Kidney tubule cell (primary cell): ENCODE measurements around the gene MAL.

Experiments used
- DNase-seq: peaks from one replicate; pipeline ENCODE4 v3.0.0-alpha.2; 2018; ENCODE audit warnings: low spot score

MAL gene

DNA sequence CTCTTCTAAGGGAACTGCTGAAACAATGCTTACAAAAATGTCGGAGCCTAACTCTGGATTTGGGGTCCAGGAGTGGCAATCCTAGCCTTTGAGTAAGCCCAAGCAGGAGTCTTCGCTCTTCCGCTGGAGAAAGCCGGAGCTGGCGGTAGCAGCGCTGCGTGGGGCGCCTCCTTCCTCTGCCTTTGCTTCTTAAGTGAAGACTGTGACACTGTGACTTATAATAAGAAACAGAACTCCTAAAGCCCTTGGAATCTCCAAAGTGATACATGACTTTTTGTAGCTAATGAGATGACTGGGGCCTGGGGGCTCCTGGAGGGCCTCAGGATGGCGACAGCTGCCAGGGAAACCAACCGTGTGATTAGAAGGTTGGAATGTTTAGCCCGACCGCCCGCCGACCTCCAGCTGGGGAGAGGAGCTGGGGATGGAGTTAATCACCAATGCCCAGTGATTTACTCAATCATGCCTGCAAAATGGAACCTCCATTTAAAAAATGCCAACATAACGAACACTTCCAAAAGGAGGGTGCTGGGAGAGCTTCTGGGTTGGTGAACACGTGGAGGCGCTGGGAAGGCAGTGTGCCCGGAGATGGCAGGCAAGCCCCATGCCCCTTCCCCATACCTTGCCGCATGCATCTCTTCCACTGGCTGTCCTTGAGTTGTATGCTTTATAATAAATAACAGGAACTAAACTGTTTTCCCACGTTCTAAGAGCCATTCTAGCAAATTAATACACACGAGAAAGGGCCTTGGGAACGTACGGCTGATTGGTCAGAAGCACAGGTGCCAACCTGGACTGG is 29.0 kb upstream of the MAL start:
- peak; percentile 90 for DNase-seq

DNA sequence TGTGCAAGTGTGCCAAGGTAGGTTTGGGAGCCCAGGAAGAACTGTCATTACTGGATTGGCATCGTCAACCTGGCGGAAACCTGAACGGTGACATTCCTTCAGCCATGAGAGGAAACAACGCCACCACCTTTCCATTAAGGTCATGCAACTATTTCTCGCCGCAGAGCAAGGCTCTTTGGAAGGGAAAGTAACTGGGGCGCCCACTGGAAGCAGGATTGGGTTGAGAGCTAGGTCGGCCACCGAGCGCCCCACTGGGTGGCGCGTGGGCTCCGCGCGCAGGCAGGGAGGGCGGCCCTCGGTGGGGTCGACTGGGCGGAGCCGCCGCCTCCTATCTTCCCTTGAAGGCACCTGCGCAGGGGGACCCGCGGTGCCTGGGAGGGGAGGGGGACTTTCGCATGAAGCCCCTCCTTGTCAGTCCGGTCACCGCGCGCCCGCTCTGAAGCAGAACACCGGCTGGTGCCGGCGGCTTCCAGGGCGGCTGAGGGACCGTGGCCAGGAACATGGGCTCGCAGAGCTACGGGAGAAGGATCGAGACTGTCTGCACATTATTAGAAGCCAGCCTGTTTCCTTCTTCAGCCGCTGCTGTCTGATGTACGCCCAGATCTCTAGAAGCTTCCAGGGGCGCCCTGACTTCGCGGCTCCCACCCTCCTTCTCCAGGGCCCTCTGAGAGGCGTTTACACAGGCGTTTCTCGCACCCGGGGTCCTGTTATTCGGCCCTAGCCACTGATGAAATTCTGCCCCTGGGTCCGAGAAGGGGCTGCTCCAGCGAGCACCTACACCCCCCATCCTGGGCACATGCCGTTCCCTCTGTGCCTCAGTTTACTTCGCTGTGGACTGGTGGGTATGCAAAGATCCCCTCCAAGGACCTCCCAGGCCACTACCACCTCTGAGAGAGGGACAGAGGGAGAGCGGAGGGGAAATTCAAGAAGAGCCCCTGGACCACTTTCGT is 27.3 kb upstream of the MAL start:
- no peak for DNase-seq

DNA sequence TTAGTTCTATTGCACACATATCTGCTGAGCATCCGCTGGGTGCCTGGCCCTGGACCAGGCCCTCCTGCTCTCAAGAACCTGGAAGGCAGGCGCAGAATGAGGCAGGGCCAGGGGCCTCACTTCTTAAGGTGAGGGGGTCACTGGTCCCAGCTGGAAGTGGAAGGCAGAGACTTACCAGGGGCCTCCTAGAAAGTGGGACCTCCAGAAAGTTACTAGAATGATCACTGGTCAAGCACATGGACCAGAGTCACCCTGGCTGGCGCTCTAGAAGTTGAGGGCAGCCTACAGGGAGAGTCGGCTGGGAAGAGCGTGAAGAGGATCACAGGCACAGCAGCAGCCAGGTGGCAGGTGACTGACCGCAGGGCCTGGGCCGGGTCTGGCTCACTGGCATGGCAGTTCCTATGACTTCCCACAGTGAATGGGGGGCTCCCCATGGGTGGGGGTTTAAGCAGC is 26.1 kb upstream of the MAL start:
- DNase-seq: no peak

DNA sequence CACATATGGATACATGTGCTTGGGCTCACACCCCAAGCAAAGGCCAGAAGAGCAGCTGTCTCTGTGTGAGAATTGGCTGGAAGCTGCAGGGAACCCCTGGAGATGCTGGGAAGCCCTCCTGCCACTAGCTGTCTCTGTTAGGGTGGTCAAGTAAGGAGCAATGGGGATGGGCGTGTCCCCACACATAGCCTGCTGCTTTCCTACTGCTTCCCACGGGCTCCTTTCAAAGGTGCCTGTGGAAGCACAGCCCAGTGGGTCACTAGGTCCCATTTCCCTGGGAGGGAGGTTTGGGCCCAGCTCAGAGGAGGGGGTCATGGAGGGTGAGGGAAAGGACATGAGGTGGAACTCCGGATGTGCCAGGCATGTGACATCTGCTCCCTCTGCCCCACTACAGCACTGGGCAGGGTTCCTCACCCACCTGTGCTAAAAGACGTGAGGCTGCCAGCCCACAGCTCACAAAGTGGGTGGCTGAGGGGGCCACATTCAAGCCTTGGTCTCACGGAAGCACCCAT is 24.4 kb upstream of the MAL start:
- DNase-seq: no peak

DNA sequence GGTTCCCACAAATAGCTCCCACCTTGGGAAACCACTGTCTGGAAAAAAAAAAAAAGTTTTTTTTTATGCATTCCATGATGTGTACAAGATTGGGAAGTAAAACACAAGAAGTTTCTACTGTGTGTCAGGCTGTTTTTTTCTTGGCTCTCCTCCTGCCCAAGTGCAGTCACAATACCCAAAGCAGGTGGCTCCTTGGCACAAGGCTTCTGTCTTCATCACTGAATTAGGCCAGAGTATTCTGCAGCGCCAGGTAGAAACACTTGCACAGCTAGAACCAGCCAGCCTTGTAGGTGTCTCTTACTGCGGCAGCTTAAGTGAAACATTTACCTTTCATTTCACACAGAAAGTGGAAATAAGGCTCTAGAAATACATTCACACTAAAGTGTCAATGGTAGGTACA is 23.8 kb upstream of the MAL start:
- no peak for DNase-seq

DNA sequence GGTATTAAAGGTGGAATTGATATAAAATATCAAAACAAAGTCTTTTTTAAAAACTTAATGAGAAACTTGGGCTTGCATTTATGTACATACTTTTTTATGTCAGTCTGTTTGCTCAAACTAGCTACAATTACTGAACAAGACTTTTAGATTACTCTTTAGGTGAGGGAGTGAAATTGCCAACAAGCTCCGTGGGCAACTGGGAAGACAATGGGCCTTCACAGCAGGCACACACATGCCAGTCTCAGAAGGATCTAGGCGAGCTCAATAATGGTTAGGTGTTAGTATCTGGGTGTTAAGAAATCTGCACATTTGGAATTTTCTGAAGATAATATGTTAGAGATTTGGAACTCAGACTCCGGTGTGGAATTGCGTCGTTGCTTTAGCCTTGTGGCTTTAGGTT is 23.0 kb upstream of the MAL start:
- no peak for DNase-seq

DNA sequence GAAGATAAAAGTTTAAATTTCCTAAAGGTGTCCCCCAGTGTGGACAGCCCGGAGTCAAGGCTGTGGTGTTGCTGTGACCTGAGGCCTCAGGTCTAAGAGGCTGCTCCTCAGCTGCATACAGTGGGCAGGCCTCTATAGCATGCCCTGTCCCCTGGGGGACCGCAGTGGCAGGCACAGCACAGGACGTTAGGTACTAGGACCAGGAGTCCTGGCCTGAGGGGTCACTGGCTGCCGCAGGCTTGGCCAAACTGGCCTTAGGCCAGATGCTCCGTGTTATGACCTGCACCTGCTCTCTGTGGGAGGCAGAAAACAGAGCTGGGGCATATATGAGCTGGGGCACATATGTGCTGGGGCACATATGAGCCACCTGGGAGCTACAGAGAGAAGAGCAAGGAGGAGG is 21.2 kb upstream of the MAL start:
- DNase-seq: no peak

DNA sequence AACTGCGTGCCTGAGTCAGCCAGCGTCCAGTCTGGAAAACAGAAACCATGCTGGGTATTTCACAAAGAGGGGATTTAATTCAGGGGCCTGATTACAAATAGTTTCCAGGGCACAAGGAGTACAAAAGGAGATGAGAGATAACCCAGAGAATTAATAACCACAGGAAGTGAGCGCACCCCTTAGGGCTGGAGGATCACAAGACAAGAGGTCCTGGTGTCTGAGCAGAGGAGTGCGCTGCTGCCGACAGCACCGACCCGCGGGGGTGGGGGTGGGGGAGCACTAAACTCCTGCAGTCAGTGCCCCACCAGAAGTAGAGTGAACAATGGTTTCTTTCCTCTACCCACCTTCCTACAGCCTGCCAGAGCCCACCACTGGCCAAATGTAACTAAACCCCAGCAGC is 20.8 kb upstream of the MAL start:
- DNase-seq: peak; percentile 25

DNA sequence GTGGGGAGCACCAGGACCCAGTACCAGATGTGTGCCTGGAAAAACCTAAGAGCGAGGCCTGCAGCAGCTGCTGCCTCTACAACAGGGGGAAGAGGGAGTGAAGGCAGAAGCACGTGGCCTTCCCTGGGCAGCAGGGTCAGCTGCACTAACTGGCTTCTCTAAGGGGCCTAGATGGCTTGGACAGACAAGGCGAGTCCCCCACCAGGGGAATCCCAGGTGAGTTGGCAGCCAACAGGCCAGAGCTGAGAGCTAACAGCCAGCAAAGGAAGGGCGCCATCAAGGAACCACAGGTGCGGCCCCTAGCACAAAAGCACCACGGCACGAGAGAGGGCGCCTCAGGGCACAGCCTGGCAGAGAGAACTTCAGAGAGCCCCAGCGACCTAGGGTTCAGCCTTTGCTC is 19.8 kb upstream of the MAL start:
- no peak for DNase-seq

DNA sequence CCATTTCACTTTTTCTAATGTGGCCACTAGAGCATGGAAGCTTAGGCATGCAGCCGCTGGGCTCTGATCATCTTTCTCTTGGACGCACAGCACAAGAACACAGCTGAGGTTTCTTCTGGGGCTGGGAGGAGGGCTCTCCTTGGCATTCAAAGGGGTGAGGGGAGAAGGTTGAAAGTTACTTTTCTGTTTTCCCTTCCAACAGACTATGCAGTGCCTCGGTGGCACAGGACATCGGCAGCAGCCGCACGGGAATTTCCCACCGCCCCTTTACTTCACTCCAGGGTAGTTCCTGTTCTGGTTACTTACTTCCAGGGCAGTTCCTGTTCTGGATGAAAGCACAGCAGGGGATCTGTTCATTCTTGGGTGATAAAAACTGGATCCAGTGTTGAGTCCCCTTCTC is 18.9 kb upstream of the MAL start:
- peak; percentile 47 for DNase-seq

DNA sequence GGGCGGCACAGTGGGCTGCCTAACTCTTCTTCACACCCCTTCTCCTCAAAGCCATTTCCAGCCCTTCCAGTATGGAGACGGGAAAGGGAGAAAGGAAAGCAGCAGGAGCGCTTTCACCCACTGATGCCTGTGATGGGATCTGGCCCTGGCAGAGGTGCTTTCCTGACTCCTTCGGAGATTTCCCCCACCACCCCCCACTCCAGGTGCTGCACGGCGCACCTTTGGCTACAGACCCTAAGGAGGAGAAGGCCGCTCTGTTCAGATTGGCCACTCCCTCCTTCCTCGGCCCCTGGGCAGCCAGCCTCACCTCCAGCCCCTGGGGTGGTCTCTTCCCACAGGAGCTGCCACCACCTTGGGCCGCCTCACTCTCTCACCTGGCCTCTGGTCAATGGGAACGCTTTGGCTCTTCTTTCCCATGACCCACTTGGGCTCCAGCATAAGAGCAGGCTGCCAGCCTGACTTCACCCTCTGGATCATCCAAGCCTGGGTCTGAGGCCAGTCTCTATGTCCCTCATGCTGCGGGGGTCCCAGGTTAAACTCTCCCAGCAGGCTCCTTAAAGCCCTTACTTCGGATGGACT is 18.4 kb upstream of the MAL start:
- no peak for DNase-seq

DNA sequence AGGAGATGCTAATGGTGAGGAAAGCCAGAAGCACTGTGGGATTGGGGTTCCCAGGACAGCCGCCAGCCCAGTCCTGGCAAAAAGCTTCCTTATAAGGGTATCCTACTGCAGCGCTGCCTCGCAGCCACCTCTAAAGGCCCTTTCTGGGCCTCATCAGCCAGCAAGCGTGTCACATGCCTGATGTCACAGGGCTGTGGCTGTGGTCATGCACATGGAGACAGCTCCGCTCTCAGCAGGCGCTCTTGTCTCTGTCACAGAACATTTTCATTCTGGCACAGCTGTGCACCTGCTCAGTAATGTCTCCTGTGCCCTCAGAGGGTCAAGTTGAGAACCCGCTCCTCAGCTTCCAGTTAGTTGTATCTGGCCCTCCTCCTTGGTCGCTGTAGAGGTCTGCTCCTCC is 17.7 kb upstream of the MAL start:
- DNase-seq: peak; percentile 57

DNA sequence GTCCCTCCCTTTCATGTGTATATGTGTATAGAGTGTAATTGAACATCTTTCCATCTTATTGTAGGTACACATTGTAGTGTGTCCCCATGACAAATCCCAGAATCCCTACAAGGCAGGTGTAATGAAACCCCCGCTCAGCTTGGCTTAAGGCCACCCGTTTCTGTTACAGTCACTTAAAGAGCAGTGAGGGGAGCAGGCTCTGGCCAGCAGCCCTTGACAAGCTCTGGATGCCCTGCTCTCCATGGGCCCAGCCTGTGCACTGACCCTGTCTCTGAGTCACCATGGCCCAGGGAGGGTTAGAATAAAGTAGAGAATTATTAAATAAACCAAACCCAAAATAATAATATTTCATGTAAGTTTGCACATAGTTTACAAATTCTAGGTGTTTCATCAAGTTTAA is 17.2 kb upstream of the MAL start:
- peak; percentile 77 for DNase-seq

DNA sequence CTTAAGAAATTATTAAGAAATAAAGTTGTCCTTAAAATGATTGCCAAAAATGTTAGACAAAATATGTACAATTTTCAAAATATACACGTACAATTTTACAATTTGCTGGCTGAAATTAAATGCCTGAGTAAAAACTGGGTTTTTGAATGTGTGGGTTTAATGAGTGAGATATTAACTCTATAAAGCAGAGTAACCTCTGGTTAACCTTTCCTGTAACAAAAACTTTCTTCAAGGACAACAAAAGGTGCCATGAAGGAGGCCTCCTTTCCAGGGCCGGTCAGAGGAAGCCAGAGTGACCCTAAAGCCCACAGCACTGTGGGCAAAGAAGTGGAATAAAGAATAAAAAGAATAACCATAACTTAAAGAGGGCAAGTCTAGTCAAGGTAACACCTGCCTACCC is 16.5 kb upstream of the MAL start:
- no peak for DNase-seq

DNA sequence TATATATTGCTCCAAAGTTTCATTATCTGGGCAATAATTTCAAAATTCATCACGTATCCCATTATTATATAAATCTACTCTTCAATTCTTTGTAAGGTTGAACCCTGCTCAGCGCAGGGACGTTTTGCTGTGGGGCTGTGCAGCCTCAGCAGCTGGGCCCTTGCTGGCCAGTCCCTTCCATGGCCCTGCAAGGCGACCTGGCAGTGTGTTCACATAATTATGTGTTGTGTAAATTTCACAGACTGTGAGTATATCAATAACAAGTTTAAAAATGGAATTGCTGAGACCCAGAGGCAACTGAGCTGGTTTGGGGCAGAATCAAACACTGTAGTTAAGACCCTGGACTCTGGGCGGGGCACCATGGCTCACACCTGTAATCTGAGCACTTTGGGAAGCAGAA is 16.1 kb upstream of the MAL start:
- no peak for DNase-seq

DNA sequence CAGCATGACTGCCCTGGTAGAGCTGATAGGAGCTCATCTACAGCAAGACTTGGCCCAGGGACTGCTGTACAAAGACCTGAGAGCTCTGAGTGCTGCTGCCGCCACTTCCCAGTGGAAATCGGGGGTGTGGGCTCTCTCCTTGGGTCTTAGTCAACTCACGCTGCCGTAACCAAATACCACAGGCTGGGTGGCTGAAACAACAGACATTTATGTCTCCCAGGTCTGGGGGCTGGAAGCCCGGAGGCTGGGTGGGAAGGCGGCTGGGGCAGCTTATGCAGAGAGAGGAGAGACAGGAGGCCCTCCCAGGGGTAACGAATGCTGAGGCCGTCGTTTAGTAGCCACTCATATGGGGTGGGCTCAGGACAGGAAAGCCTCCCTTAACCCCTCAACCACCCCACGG is 15.4 kb upstream of the MAL start:
- DNase-seq: no peak

DNA sequence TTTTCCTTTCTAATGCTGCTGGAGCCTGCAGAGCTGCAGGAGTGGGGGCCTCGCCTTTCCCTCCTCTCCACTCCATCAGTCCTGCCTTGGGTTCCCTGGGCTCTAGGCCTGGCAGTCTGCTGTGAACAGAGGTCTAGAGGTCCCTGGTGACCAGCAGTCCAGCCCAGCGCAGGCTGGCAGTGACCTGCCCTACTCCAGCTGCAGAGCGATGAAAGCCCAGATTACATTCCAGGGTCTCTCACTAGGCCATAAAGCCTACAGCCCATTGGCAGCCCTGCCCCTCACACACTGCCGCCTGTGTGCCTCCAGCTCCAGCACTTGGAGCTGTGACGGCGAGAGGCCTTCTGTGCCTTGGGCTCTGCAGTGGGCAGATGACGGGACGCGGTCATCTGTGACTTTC is 14.8 kb upstream of the MAL start:
- DNase-seq: no peak

DNA sequence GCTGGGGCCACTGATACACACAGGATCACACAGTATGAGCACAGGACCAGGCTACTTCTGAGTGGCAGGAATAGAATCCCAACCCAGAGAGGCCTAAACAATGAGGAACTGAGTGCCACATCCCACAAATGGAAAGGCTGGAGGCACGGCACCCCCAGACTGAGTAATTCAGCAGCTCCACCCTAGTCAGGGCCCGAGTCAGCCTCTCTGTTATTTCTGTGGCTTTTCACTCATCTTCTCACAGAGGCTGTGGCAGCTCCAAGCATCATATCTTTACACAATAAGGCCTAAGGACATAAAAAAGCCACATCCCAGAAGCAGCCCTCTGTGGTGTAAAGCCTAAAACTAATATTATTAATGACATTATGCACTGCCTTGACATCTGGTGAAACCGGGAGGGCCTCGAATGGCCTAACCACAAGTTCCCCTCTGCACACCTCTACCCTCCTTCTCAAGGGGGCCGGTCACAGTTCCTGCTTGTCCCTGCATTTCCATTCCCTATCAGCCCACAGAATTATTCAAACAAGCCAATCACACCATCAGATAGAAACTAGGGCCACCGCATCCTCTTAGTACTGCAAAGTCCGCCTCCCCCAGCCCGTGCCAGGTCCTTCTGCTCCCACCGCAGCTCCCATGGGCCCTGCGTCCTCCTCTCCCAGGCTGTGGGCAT is 12.5 kb upstream of the MAL start:
- DNase-seq: peak; percentile 78

DNA sequence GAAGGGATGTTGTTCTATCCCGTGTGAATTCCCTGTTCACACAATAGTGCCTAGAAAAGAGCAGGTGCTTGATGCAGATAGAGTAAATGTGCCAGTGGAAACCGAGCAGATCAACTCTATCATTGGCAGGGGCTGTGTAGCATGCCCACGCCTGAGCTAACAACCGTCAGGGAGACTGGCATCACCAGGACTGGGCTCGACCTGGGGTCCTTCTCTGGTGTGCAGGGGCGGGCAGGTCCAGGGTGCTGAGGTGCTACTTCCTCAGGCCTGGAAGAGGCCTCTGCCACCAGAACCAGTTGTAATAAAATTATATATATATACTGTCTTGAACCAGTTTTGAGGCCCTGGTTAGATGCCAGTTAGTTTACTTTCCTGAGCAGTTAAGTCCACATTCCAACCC is 11.8 kb upstream of the MAL start:
- no peak for DNase-seq

DNA sequence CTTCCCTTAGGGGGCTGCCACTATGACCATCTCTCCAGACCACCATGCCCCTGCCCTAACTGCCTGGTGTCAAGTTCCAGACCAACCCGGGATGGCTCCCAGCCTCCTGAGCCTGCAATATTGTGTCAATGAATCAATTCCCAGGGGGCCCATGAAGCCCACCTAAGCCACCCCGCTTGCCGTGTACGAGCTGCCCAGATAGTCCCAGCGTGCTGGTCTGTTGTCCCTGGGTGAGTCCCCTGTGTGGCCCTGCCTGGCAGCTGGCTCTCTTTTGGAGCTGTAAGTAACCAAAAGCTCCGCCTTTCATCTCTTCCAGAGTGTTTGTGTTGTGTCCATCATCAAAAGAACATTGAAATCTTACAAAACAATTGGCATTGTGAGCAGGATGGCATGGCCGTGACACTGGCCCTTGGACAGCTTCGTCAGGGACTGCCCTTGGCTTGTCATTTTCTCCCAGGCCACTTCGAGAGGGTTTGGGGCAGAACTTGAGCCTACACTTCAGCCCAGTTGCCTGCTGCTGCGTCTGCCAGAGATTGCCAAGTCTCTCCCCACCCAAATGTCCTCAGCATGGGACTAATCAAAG is 11.3 kb upstream of the MAL start:
- no peak for DNase-seq

DNA sequence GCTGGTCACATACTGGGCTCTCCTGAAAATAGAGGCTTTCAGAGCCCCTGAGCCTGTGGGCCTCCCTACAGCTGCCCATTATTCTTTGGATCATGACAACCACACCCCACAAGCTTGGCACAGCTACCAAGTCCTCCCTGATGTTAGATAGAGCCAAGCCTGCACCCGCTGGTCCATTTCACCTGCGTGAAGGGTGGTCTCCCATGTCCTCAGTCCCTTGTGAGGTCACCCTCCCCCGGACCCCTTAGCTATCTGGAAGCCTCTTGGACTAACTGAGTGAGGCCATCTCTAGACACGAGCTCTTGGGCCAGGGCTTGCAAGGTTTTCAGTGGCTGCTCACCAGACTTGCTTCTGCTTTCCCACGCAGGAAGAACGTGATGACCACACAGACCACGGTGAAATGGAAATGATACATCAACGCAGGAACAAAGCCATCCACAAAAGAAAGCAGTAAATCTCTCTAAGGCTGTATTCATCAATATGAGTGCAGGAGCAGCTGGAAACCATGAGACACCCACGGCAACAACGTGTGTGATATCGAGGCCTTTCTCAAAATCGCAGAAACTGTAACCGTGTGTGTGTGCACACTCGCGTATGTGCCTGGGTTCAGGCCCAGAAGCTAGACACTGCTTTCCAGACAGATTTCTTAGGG is 10.1 kb upstream of the MAL start:
- DNase-seq: no peak
